K562 (cell line): Measurements from ENCODE around the gene FAM120B. TPM values are rescaled to one million over a fixed set of nuclear protein-coding genes. Genes with fewer than 3 reads are reported as not detected.

Experiments
- ATAC-seq: fragments of 200-7000 bp; cut with Tn5 transposase; 3 replicates; pipeline ENCODE4 v1.9.1; 2020; ENCODE audit warnings: moderate library complexity
- BruUV-seq: library from RNA; stranded (reverse); fragments of 400-500 nt; replicated peaks from 2 replicates; lab custom pipeline; 2021; lab: Mats Ljungman, UMichigan
- CTCF ChIA-PET: fragments of 300-600 bp; formaldehyde crosslinking; extraction: SDS; loops from one replicate; lab custom pipeline; 2021; ENCODE audit warnings: low intra/inter-chr PET ratio; lab: Yijun Ruan, JAX
- POLR2A ChIA-PET: fragments of 300-600, 350-650 bp; sonication (Branson Sonifier 250); formaldehyde crosslinking; extraction: SDS; loops from one replicate; lab custom pipeline; 2021; ENCODE audit warnings: antibody characterized with exemption, inconsistent platforms; lab: Yijun Ruan, JAX
- DNase-seq, 4 experiments: peaks; one replicate each; pipeline versions ENCODE4 v3.0.0 to v3.0.0-alpha.2; 2011 to 2018; ENCODE audit warnings: low spot score in 3 of 4, mixed read lengths in 3 of 4; ENCODE audit errors: extremely low read depth in 1 of 4
- FAIRE-seq: peaks from 2 replicates; lab custom pipeline; 2011; peaks lifted over from hg19 to GRCh38; lab: Jason Lieb, UNC
- H2AFZ ChIP-seq: 2 replicates; pipeline ENCODE4 v1.6.0; 2011; ENCODE audit warnings: low read depth, low read length, control low read depth, inconsistent platforms
- H3K27ac ChIP-seq: fragments of 200-600 bp; 3 replicates; pipeline ENCODE4 v1.8.0; 2011; ENCODE audit warnings: low read depth, mild to moderate bottlenecking, control low read depth, inconsistent platforms, low read length, moderate library complexity, mixed read lengths; ENCODE audit errors: extremely low read depth
- H3K27me3 ChIP-seq, 2 experiments: fragments of 300-600 bp in 1 of 2; 2 replicates in 1 of 2; 3 replicates in 1 of 2; pipeline versions ENCODE4 v1.6.0 to v1.8.0; 2011; ENCODE audit warnings: inconsistent platforms in 2 of 2, low read length in 2 of 2, mild to moderate bottlenecking in 1 of 2, mixed read lengths in 1 of 2, moderate library complexity in 1 of 2; ENCODE audit not compliant: control insufficient read depth in 2 of 2, insufficient read depth in 2 of 2
- H3K36me3 ChIP-seq: fragments of 300-600 bp; 3 replicates; pipeline ENCODE4 v1.8.0; 2011; ENCODE audit warnings: mild to moderate bottlenecking, low read length, inconsistent platforms; ENCODE audit not compliant: control insufficient read depth, insufficient read depth
- H3K4me1 ChIP-seq, 2 experiments: fragments of 200-600 bp in 1 of 2; replicated peaks in 1 of 2; 2 replicates in 1 of 2; 3 replicates in 1 of 2; pipeline versions ENCODE4 v1.5.1 to v1.8.0; 2011; ENCODE audit warnings: inconsistent platforms in 2 of 2, low read length in 2 of 2, mild to moderate bottlenecking in 1 of 2, mixed read lengths in 1 of 2, moderate library complexity in 1 of 2; ENCODE audit not compliant: control insufficient read depth in 2 of 2, insufficient read depth in 2 of 2
- H3K4me2 ChIP-seq: 2 replicates; pipeline ENCODE4 v1.6.1; 2011; ENCODE audit warnings: low read length, control low read depth, inconsistent platforms, mixed read lengths; ENCODE audit not compliant: insufficient read depth
- H3K4me3 ChIP-seq: fragments of 200-600 bp; sonication (generic), shearing (Covaris generic); 2 replicates; pipeline ENCODE4 v1.5.1; 2016; ENCODE audit warnings: control low read depth, inconsistent platforms
- H3K79me2 ChIP-seq: fragments of 200-600 bp; 3 replicates; pipeline ENCODE4 v1.8.0; 2011; ENCODE audit warnings: low read length, inconsistent platforms; ENCODE audit not compliant: control insufficient read depth, insufficient read depth
- H3K9ac ChIP-seq, 2 experiments: 2 replicates each; pipeline versions ENCODE4 v1.6.0 to v1.6.1; 2011; ENCODE audit warnings: low read depth in 2 of 2, low read length in 2 of 2, control low read depth in 1 of 2, inconsistent platforms in 1 of 2, mild to moderate bottlenecking in 1 of 2, mixed read lengths in 1 of 2; ENCODE audit not compliant: insufficient read depth in 1 of 2
- H3K9me1 ChIP-seq: one replicate; pipeline ENCODE4 v1.6.0; 2011; ENCODE audit warnings: inconsistent platforms, mild to moderate bottlenecking, low read length, moderate library complexity; ENCODE audit not compliant: control insufficient read depth, insufficient read depth
- H3K9me3 ChIP-seq: replicated peaks from 2 replicates; pipeline ENCODE4 v1.5.1; 2011; ENCODE audit warnings: low read depth, low read length, inconsistent platforms; ENCODE audit not compliant: control insufficient read depth, insufficient read depth
- H4K20me1 ChIP-seq: replicated peaks from 2 replicates; pipeline ENCODE4 v1.6.1; 2011; ENCODE audit warnings: low read length, inconsistent platforms, mixed read lengths; ENCODE audit not compliant: control insufficient read depth, insufficient read depth
- FOXJ3 ChIP-seq: sonication (generic); formaldehyde crosslinking; IDR thresholded peaks from 2 replicates; pipeline ENCODE4 v1.4.0; 2020; ENCODE audit warnings: mild to moderate bottlenecking, missing genetic modification reagents
- HMGN3 ChIP-seq: IDR thresholded peaks from 2 replicates; pipeline ENCODE4 v1.6.1; 2011; ENCODE audit warnings: borderline replicate concordance, low read depth, mild to moderate bottlenecking, mixed read lengths, low read length; ENCODE audit not compliant: insufficient read length; ENCODE audit errors: extremely low read depth
- MAZ ChIP-seq, 2 experiments: fragments of 450-650 bp in 1 of 2; sonication (generic) in 1 of 2; formaldehyde crosslinking; IDR thresholded peaks in 1 of 2; conservative IDR thresholded peaks in 1 of 2; 2 replicates each; pipeline versions ENCODE4 v1.4.0 to v1.5.0; 2020; ENCODE audit warnings: mild to moderate bottlenecking in 1 of 2, missing genetic modification reagents in 1 of 2
- MCM2 ChIP-seq: fragments of 450-650 bp; IDR thresholded peaks from 2 replicates; pipeline ENCODE4 v1.6.1; 2017; ENCODE audit warnings: low read depth, mild to moderate bottlenecking
- RBBP5 ChIP-seq: fragments of 200-600 bp; sonication (generic); IDR thresholded peaks from 2 replicates; pipeline ENCODE4 v1.6.1; 2012; ENCODE audit warnings: borderline replicate concordance, mild to moderate bottlenecking, low read length, control low read depth, inconsistent platforms; ENCODE audit not compliant: insufficient read depth, poor library complexity, severe bottlenecking
- SIN3B ChIP-seq: fragments of 450-650 bp; IDR thresholded peaks from 2 replicates; pipeline ENCODE4 v1.6.1; 2017; ENCODE audit warnings: low read depth, mild to moderate bottlenecking, moderate library complexity
- SRSF7 ChIP-seq: fragments of 200-400 bp; formaldehyde crosslinking; optimal IDR thresholded peaks from 2 replicates; pipeline ENCODE3; 2017; ENCODE audit warnings: mild to moderate bottlenecking, low read depth, low read length
- TEAD4 ChIP-seq, 2 experiments: sonication (generic) in 1 of 2; formaldehyde crosslinking in 1 of 2; IDR thresholded peaks; 2 replicates each; pipeline versions ENCODE4 v1.6.1 to v1.8.0; 2012 to 2022; ENCODE audit warnings: borderline replicate concordance in 1 of 2, inconsistent platforms in 1 of 2, low read length in 1 of 2, mild to moderate bottlenecking in 1 of 2, missing genetic modification reagents in 1 of 2
- XRCC4 ChIP-seq: IDR thresholded peaks from one replicate; pipeline ENCODE4 v1.6.1; 2011; ENCODE audit not compliant: insufficient read depth, insufficient read length; ENCODE audit errors: extremely low read depth
- ZNF583 ChIP-seq: fragments of 250-450 bp; sonication (Bioruptor Pico); IDR thresholded peaks from 2 replicates; pipeline ENCODE4 v1.4.0; 2020
- WGBS: fragments of 100-300 bp; shearing (Covaris generic); methylation state at CpG from one replicate; pipeline ENCODE4 v1.1.6; 2016; ENCODE audit warnings: low coverage, mixed read lengths; ENCODE audit not compliant: insufficient coverage; ENCODE audit errors: missing lambda C conversion rate; 5-methylcytosine and 5-hydroxymethylcytosine counted together
- in situ Hi-C: fragments of 300-500 bp; cut with MboI; formaldehyde crosslinking; loops from 4 replicates; pipeline ENCODE4 v1.15.0; 2018; ENCODE audit warnings: inconsistent platforms, mixed read lengths
- intact Hi-C: fragments of 100-400 bp; cut with micrococcal nuclease; formaldehyde crosslinking; loops from 2 replicates; pipeline ENCODE4 v1.14.2; 2022
- polyA plus RNA-seq, 8 experiments: library from polyadenylated mRNA; depleted of rRNA in 4 of 8; stranded (reverse) in 5 of 8; unstranded in 3 of 8; fragments of >200 nt; fragmentation: Nextera tagmentation in 2 of 8; fragmentation: Illumina TruSeq in 1 of 8; extraction: Ambion mirVana in 2 of 8; extraction: Trizol in 1 of 8; gene quantifications; 2 replicates each; pipeline versions ENCODE4 v1.2.1 to v1.2.3, GENCODE V29; 2011 to 2014; ENCODE audit warnings: inconsistent platforms in 1 of 8, missing spikeins in 1 of 8
- total RNA-seq, 7 experiments: library from RNA; depleted of rRNA in 6 of 7; stranded (reverse); fragments of >200 nt in 6 of 7; fragmentation: Illumina TruSeq in 2 of 7; extraction: Trizol in 2 of 7; gene quantifications; 2 replicates each; pipeline versions ENCODE4 v1.2.1 to v1.2.3, GENCODE V29; 2011 to 2021; ENCODE audit warnings: low replicate concordance in 1 of 7
- TF ChIP-seq, protein P1 (sequence below): fragments of 450-650 bp; IDR thresholded peaks from 2 replicates; pipeline ENCODE4 v1.6.1; 2016
- TF ChIP-seq, protein P2 (sequence below): fragments of 450-650 bp; IDR thresholded peaks from 2 replicates; pipeline ENCODE4 v1.7.0; 2016; ENCODE audit warnings: borderline replicate concordance
- TF ChIP-seq, protein P3 (sequence below): sonication (generic); formaldehyde crosslinking; IDR thresholded peaks from 2 replicates; pipeline ENCODE4 v1.9.0; 2022; ENCODE audit warnings: mild to moderate bottlenecking, missing genetic modification reagents
- TF ChIP-seq, protein P4 (sequence below), 3 experiments: fragments of 200-800 bp in 1 of 3; fragments of 250-450 bp in 1 of 3; fragments of 450-650 bp in 1 of 3; sonication (Bioruptor Pico) in 1 of 3; sonication (Bioruptor generic) in 1 of 3; formaldehyde crosslinking in 1 of 3; IDR thresholded peaks; 2 replicates each; pipeline versions ENCODE4 v1.6.1 to v1.8.0; 2016 to 2022; ENCODE audit warnings: mild to moderate bottlenecking in 2 of 3, missing genetic modification characterization in 2 of 3, missing compliant biosample characterization in 1 of 3, moderate library complexity in 1 of 3

The FAM120B gene
- total and polyA plus RNA-seq, 9 of the 15 experiments (the other 6 are each of a cell fraction or from before 2014, with no cell fraction given) = 3.5 to 22.6 (median 14.7) TPM

DNA sequence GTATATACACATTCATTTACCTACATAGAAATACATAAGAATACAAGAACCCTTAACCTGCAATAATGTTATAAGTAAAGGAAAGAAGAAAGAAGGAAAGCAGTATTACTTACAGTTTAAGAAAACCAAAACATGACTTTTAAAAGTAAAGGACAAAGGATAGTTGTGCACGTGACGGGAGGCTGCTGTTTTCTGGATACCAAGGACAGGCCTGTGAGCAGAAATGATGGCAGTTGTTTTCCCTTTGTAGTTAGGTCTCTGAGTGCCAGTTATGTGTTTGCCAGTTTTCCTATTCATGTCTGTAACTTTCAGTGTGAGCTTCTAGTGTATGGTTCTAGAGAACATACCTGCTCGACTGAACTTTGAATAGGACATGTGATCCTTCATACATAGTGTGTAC, 54.8 kb downstream of the FAM120B start:
- intact Hi-C loops = no loop called here
- Histone ChIP-seq H3K9me1 (no peaks in the 10 kb centered on the region), H3K27me3 (no peaks in the 10 kb centered on the region), H4K20me1 (0 out of 2 replicates have a peak, but pooled peaks cover 5% of the 10 kb centered on the region), H3K79me2 (no peaks in the 10 kb centered on the region), H3K36me3 (peaks cover 40% of the 10 kb centered on the region; the same call in 2 of the 3 replicates), H2AFZ (no peak overlapping the region), H3K9me3 (no peaks in the 10 kb centered on the region), H3K9ac (no peak overlapping the region), H3K27ac (no peak overlapping the region), H3K4me2 (no peak overlapping the region), H3K4me1 (peaks cover 0 to 2% of the 10 kb centered on the region in 2 experiments; a peak in 1 of 5 replicates), H3K4me3 (no peak overlapping the region)
- WGBS = 93% methylated on average over 3 of the region's 3 CpGs
- DNase-seq (no peak), ATAC-seq (no peak), FAIRE-seq (no peak)
- no TSS peak for BruUV-seq
- in situ Hi-C loops = no loop called here
- CTCF ChIA-PET = no interaction called here
- POLR2A ChIA-PET = interaction anchor here (0.6 kb wide), 1 partner anchor 372 kb away, joined by 3 read pairs; no protein-coding TSS in a partner anchor
- TF ChIP-seq FOXJ3 (no peak), MCM2 (no peak), ZNF583 (CRISPR knock-in tag) (no peak), RBBP5 (no peak), TEAD4 (IDR thresholded peaks at IDR 0.05; ENCODE audit: low read length) (no peak), TEAD4 (CRISPR knock-in tag; IDR thresholded peaks at IDR 0.05; ENCODE audit: borderline replicate concordance) (no peak), SRSF7 (no peak), SIN3B (no peak), XRCC4 (no peak), MAZ (CRISPR knock-in tag; conservative IDR thresholded peaks at IDR 0.05 in 1 of 2, IDR thresholded peaks at IDR 0.05 in 1 of 2) (no peak), HMGN3 (no peak)
- TF ChIP-seq, protein P1, sequence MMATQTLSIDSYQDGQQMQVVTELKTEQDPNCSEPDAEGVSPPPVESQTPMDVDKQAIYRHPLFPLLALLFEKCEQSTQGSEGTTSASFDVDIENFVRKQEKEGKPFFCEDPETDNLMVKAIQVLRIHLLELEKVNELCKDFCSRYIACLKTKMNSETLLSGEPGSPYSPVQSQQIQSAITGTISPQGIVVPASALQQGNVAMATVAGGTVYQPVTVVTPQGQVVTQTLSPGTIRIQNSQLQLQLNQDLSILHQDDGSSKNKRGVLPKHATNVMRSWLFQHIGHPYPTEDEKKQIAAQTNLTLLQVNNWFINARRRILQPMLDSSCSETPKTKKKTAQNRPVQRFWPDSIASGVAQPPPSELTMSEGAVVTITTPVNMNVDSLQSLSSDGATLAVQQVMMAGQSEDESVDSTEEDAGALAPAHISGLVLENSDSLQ = no peak
- TF ChIP-seq, protein P2, sequence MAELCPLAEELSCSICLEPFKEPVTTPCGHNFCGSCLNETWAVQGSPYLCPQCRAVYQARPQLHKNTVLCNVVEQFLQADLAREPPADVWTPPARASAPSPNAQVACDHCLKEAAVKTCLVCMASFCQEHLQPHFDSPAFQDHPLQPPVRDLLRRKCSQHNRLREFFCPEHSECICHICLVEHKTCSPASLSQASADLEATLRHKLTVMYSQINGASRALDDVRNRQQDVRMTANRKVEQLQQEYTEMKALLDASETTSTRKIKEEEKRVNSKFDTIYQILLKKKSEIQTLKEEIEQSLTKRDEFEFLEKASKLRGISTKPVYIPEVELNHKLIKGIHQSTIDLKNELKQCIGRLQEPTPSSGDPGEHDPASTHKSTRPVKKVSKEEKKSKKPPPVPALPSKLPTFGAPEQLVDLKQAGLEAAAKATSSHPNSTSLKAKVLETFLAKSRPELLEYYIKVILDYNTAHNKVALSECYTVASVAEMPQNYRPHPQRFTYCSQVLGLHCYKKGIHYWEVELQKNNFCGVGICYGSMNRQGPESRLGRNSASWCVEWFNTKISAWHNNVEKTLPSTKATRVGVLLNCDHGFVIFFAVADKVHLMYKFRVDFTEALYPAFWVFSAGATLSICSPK = no peak
- TF ChIP-seq, protein P3, sequence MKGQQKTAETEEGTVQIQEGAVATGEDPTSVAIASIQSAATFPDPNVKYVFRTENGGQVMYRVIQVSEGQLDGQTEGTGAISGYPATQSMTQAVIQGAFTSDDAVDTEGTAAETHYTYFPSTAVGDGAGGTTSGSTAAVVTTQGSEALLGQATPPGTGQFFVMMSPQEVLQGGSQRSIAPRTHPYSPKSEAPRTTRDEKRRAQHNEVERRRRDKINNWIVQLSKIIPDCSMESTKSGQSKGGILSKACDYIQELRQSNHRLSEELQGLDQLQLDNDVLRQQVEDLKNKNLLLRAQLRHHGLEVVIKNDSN (CRISPR knock-in tag) = no peak
- TF ChIP-seq, protein P4, sequence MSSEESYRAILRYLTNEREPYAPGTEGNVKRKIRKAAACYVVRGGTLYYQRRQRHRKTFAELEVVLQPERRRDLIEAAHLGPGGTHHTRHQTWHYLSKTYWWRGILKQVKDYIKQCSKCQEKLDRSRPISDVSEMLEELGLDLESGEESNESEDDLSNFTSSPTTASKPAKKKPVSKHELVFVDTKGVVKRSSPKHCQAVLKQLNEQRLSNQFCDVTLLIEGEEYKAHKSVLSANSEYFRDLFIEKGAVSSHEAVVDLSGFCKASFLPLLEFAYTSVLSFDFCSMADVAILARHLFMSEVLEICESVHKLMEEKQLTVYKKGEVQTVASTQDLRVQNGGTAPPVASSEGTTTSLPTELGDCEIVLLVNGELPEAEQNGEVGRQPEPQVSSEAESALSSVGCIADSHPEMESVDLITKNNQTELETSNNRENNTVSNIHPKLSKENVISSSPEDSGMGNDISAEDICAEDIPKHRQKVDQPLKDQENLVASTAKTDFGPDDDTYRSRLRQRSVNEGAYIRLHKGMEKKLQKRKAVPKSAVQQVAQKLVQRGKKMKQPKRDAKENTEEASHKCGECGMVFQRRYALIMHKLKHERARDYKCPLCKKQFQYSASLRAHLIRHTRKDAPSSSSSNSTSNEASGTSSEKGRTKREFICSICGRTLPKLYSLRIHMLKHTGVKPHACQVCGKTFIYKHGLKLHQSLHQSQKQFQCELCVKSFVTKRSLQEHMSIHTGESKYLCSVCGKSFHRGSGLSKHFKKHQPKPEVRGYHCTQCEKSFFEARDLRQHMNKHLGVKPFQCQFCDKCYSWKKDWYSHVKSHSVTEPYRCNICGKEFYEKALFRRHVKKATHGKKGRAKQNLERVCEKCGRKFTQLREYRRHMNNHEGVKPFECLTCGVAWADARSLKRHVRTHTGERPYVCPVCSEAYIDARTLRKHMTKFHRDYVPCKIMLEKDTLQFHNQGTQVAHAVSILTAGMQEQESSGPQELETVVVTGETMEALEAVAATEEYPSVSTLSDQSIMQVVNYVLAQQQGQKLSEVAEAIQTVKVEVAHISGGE (CRISPR knock-in tag; IDR thresholded peaks at IDR 0.05) = no peak
